RWPE2 (cell line): ENCODE results near the gene HJV.
A peak's percentile ranks its signal among the peaks of the same experiment; 100 is the strongest.

ENCODE experiments used
- ATAC-seq: fragments of 200-7000 bp; cut with Tn5 transposase; 3 replicates; pipeline ENCODE4 v1.9.1; 2021; ENCODE audit warnings: low read depth
- DNase-seq: peaks from one replicate; pipeline ENCODE4 v3.0.0-alpha.2; 2020; ENCODE audit warnings: low spot score
- H3K27ac ChIP-seq: fragments of 450-650 bp; 2 replicates; pipeline ENCODE4 v1.5.1; 2017; ENCODE audit warnings: mild to moderate bottlenecking; ENCODE audit not compliant: poor library complexity, severe bottlenecking
- H3K27me3 ChIP-seq: fragments of 250-450 bp; sonication (Bioruptor Pico); 2 replicates; pipeline ENCODE4 v1.5.1; 2021; ENCODE audit warnings: mild to moderate bottlenecking, moderate library complexity; ENCODE audit not compliant: insufficient read depth, poor library complexity, severe bottlenecking
- H3K36me3 ChIP-seq: fragments of 250-450 bp; sonication (Bioruptor Pico); 2 replicates; pipeline ENCODE4 v1.5.1; 2020; ENCODE audit warnings: low read depth, mild to moderate bottlenecking, moderate library complexity
- H3K4me1 ChIP-seq: fragments of 250-450 bp; sonication (Bioruptor Pico); 2 replicates; pipeline ENCODE4 v1.5.1; 2021; ENCODE audit warnings: mild to moderate bottlenecking, moderate library complexity; ENCODE audit not compliant: insufficient read depth, poor library complexity, severe bottlenecking
- H3K4me3 ChIP-seq: fragments of 250-450 bp; sonication (Bioruptor Pico); 2 replicates; pipeline ENCODE4 v1.5.1; 2021; ENCODE audit warnings: mild to moderate bottlenecking, moderate library complexity; ENCODE audit not compliant: severe bottlenecking
- H3K9me3 ChIP-seq: fragments of 250-450 bp; sonication (Bioruptor Pico); 2 replicates; pipeline ENCODE4 v1.5.1; 2021; ENCODE audit warnings: mild to moderate bottlenecking, moderate library complexity; ENCODE audit not compliant: severe bottlenecking
- CTCF ChIP-seq: fragments of 450-650 bp; IDR thresholded peaks from one replicate; pipeline ENCODE4 v1.5.1; 2017; ENCODE audit warnings: mild to moderate bottlenecking, moderate library complexity; ENCODE audit not compliant: poor library complexity, severe bottlenecking

Gene HJV

GRCh38 chr1:145982010-145982723, 39.4 kb downstream of the HJV start:
- TF ChIP-seq CTCF: no peak
- Histone ChIP-seq H3K9me3 (no peaks in the 10 kb centered on the region), H3K27me3 (no peaks in the 10 kb centered on the region), H3K36me3 (no peaks in the 10 kb centered on the region; the same call in 1 of the 2 replicates), H3K27ac (no peak overlapping the region), H3K4me1 (peaks cover 38% of the 10 kb centered on the region), H3K4me3 (no peak overlapping the region)
- ATAC-seq (no peak), DNase-seq (no peak)

- Histone ChIP-seq H3K4me1 (peaks cover 33% of the 10 kb centered on the region), H3K9me3 (no peaks in the 10 kb centered on the region), H3K4me3 (no peak overlapping the region), H3K36me3 (no peaks in the 10 kb centered on the region; the same call in 1 of the 2 replicates), H3K27me3 (no peaks in the 10 kb centered on the region), H3K27ac (peak overlapping the region; percentile 93)
- DNase-seq: no peak
- TF ChIP-seq CTCF: no peak
- no peak for ATAC-seq
These were observed 41.0 kb downstream of the HJV start for GRCh38 chr1:145980457-145980994.

- ATAC-seq (no peak; the same call in 2 of the 3 replicates), DNase-seq (no peak)
- Histone ChIP-seq H3K27me3 (no peaks in the 10 kb centered on the region), H3K4me3 (no peak overlapping the region), H3K4me1 (peaks cover 27% of the 10 kb centered on the region), H3K27ac (peak overlapping the region; percentile 93), H3K36me3 (no peaks in the 10 kb centered on the region; the same call in 1 of the 2 replicates), H3K9me3 (no peaks in the 10 kb centered on the region)
- TF ChIP-seq CTCF: no peak
These were observed 41.6 kb downstream of the HJV start for GRCh38 chr1:145979746-145980456.

GRCh38 chr1:145978854-145979745, 42.4 kb downstream of the HJV start:
- peaks cover 24% of the 10 kb centered on the region for H3K4me1 ChIP-seq
- TF ChIP-seq CTCF: peak; percentile 19
- H3K9me3 ChIP-seq: no peaks in the 10 kb centered on the region
- ATAC-seq: peak; percentile 94
- peak; percentile 84 for DNase-seq
- no peak overlapping the region for H3K4me3 ChIP-seq
- peak overlapping the region; percentile 93 for H3K27ac ChIP-seq
- H3K27me3 ChIP-seq: no peaks in the 10 kb centered on the region
- H3K36me3 ChIP-seq: no peaks in the 10 kb centered on the region; the same call in 1 of the 2 replicates
